H1 (cell line): Measurements from ENCODE around the gene SVEP1. TPM values are rescaled to one million over a fixed set of nuclear protein-coding genes. Genes with fewer than 3 reads are reported as not detected.

ENCODE experiments used
- CTCF ChIA-PET: fragments of 300-600 bp; sonication (Branson Sonifier 250); formaldehyde crosslinking; loops from one replicate; lab custom pipeline; 2021; ENCODE audit not compliant: partially characterized antibody; lab: Charles Lee
- POLR2A ChIA-PET: fragments of 300-600 bp; sonication (Branson Sonifier 250); formaldehyde crosslinking; loops from one replicate; lab custom pipeline; 2021; ENCODE audit warnings: inconsistent platforms; ENCODE audit not compliant: partially characterized antibody; lab: Charles Lee
- DNase-seq, 2 experiments: peaks; one replicate each; pipeline versions ENCODE4 v3.0.0 to v3.0.0-alpha.2; 2010 to 2022; ENCODE audit warnings: low spot score in 2 of 2, low read depth in 1 of 2, mixed read lengths in 1 of 2
- FAIRE-seq: peaks from 2 replicates; lab custom pipeline; 2011; peaks lifted over from hg19 to GRCh38; lab: Jason Lieb, UNC
- H2AFZ ChIP-seq: 2 replicates; pipeline ENCODE4 v1.8.1; 2012; ENCODE audit warnings: low read length, inconsistent platforms
- H2AK5ac ChIP-seq: 2 replicates; pipeline ENCODE4 v1.6.1; 2013; ENCODE audit warnings: low read depth, low read length
- H2BK120ac ChIP-seq: replicated peaks from 2 replicates; pipeline ENCODE3; 2013; ENCODE audit warnings: low read depth, low read length, inconsistent platforms
- H2BK12ac ChIP-seq: 2 replicates; pipeline ENCODE4 v1.6.1; 2013; ENCODE audit warnings: low read depth, low read length
- H2BK15ac ChIP-seq: 2 replicates; pipeline ENCODE4 v1.6.1; 2013; ENCODE audit warnings: low read length
- H2BK20ac ChIP-seq: 2 replicates; pipeline ENCODE4 v1.6.1; 2013; ENCODE audit warnings: low read length
- H2BK5ac ChIP-seq: 2 replicates; pipeline ENCODE4 v1.6.1; 2013; ENCODE audit warnings: low read depth, low read length
- H3K14ac ChIP-seq: 2 replicates; pipeline ENCODE4 v1.6.1; 2013; ENCODE audit warnings: inconsistent platforms; ENCODE audit not compliant: insufficient read length
- H3K18ac ChIP-seq: 2 replicates; pipeline ENCODE4 v1.6.1; 2013; ENCODE audit warnings: low read length; ENCODE audit errors: extremely low read depth
- H3K23ac ChIP-seq: 2 replicates; pipeline ENCODE4 v1.6.1; 2013; ENCODE audit warnings: inconsistent platforms; ENCODE audit not compliant: insufficient read length
- H3K23me2 ChIP-seq: 2 replicates; pipeline ENCODE4 v1.6.1; 2013; ENCODE audit warnings: low read depth, low read length
- H3K27ac ChIP-seq: 2 replicates; pipeline ENCODE4 v1.6.1; 2011; ENCODE audit warnings: low read depth, low read length, inconsistent platforms
- H3K27me3 ChIP-seq, 4 experiments: replicated peaks in 1 of 4; 1 replicate in 1 of 4; 2 replicates in 3 of 4; pipeline versions ENCODE4 v1.6.1 to v1.8.1; 2011 to 2013; ENCODE audit warnings: low read length in 3 of 4, mild to moderate bottlenecking in 3 of 4, inconsistent platforms in 2 of 4, mixed read lengths in 2 of 4, moderate library complexity in 1 of 4; ENCODE audit not compliant: control insufficient read depth in 3 of 4, insufficient read depth in 3 of 4; ENCODE audit errors: extremely low read depth in 1 of 4
- H3K36me3 ChIP-seq, 4 experiments: 2 replicates each; pipeline versions ENCODE4 v1.6.1 to v1.8.1; 2011 to 2013; ENCODE audit warnings: mild to moderate bottlenecking in 4 of 4, low read length in 3 of 4, moderate library complexity in 2 of 4, control low read depth in 1 of 4, inconsistent platforms in 1 of 4; ENCODE audit not compliant: insufficient read depth in 4 of 4, control insufficient read depth in 2 of 4
- H3K4ac ChIP-seq: replicated peaks from 2 replicates; pipeline ENCODE3; 2013; ENCODE audit warnings: low read length, low read depth, mixed read lengths, inconsistent platforms; ENCODE audit not compliant: insufficient read length
- H3K4me1 ChIP-seq, 4 experiments: replicated peaks in 1 of 4; 1 replicate in 1 of 4; 2 replicates in 3 of 4; pipeline versions ENCODE4 v1.6.1 to v1.8.1; 2011 to 2013; ENCODE audit warnings: low read length in 3 of 4, inconsistent platforms in 2 of 4, mixed read lengths in 1 of 4; ENCODE audit not compliant: insufficient read depth in 4 of 4, control insufficient read depth in 3 of 4
- H3K4me2 ChIP-seq, 2 experiments: 2 replicates each; pipeline versions ENCODE4 v1.6.1 to v1.8.1; 2011 to 2013; ENCODE audit warnings: low read depth in 2 of 2, low read length in 2 of 2, control low read depth in 1 of 2, inconsistent platforms in 1 of 2, mild to moderate bottlenecking in 1 of 2; ENCODE audit not compliant: insufficient read depth in 1 of 2
- H3K4me3 ChIP-seq, 4 experiments: fragments of 200-600, 300-600 bp in 1 of 4; sonication (generic), shearing (Covaris generic), sonication (Bioruptor Twin) in 1 of 4; 2 replicates each; pipeline versions ENCODE4 v1.5.1 to v1.8.1; 2011 to 2016; ENCODE audit warnings: low read length in 4 of 4, low read depth in 3 of 4, control low read depth in 2 of 4, inconsistent platforms in 2 of 4, mild to moderate bottlenecking in 2 of 4, mixed read lengths in 1 of 4, moderate library complexity in 1 of 4; ENCODE audit not compliant: insufficient read depth in 2 of 4; ENCODE audit errors: extremely low read depth in 1 of 4
- H3K56ac ChIP-seq: replicated peaks from 2 replicates; pipeline ENCODE3; 2013; ENCODE audit warnings: low read depth, mild to moderate bottlenecking, mixed read lengths, low read length, inconsistent platforms; ENCODE audit not compliant: insufficient read length
- H3K79me1 ChIP-seq: 2 replicates; pipeline ENCODE4 v1.6.1; 2013; ENCODE audit warnings: low read depth, low read length, control low read depth
- H3K79me2 ChIP-seq, 2 experiments: 2 replicates each; pipeline versions ENCODE4 v1.6.1 to v1.8.1; 2012 to 2013; ENCODE audit warnings: low read length in 2 of 2, mild to moderate bottlenecking in 2 of 2, inconsistent platforms in 1 of 2; ENCODE audit not compliant: insufficient read depth in 2 of 2, control insufficient read depth in 1 of 2
- H3K9ac ChIP-seq, 4 experiments: replicated peaks in 1 of 4; 1 replicate in 1 of 4; 2 replicates in 3 of 4; pipeline versions ENCODE4 v1.6.1 to v1.8.1; 2011 to 2013; ENCODE audit warnings: low read depth in 3 of 4, low read length in 3 of 4, control low read depth in 2 of 4, mild to moderate bottlenecking in 2 of 4, moderate library complexity in 2 of 4, inconsistent platforms in 1 of 4; ENCODE audit errors: extremely low read depth in 1 of 4
- H3K9me3 ChIP-seq, 2 experiments: 2 replicates each; pipeline versions ENCODE4 v1.6.1 to v1.8.1; 2012 to 2013; ENCODE audit warnings: mild to moderate bottlenecking in 2 of 2, moderate library complexity in 2 of 2, control low read depth in 1 of 2, inconsistent platforms in 1 of 2, low read depth in 1 of 2, low read length in 1 of 2, mixed read lengths in 1 of 2; ENCODE audit not compliant: insufficient read depth in 2 of 2
- H4K20me1 ChIP-seq, 2 experiments: replicated peaks in 1 of 2; 2 replicates each; pipeline versions ENCODE3 to v1.8.1; 2011 to 2013; ENCODE audit warnings: inconsistent platforms in 2 of 2, low read length in 2 of 2, mild to moderate bottlenecking in 1 of 2; ENCODE audit not compliant: insufficient read depth in 2 of 2, control insufficient read depth in 1 of 2
- H4K5ac ChIP-seq: 2 replicates; pipeline ENCODE4 v1.6.1; 2013; ENCODE audit warnings: low read length, low read depth, mixed read lengths, inconsistent platforms; ENCODE audit not compliant: insufficient read length
- H4K8ac ChIP-seq: 2 replicates; pipeline ENCODE4 v1.8.0; 2013; ENCODE audit warnings: mild to moderate bottlenecking, moderate library complexity, low read length, inconsistent platforms; ENCODE audit not compliant: insufficient read depth; ENCODE audit errors: extremely low read depth
- H4K91ac ChIP-seq: replicated peaks from 2 replicates; pipeline ENCODE3; 2013; ENCODE audit warnings: low read length, mixed read lengths, inconsistent platforms; ENCODE audit not compliant: insufficient read length
- ASH2L ChIP-seq: fragments of 200-600, 300-600 bp; sonication (generic); IDR thresholded peaks from one replicate; pipeline ENCODE4 v1.7.1; 2017; ENCODE audit warnings: low read length
- BACH1 ChIP-seq: IDR thresholded peaks from 2 replicates; pipeline ENCODE4 v1.6.1; 2012; ENCODE audit warnings: low read length, improper control_type of control experiment
- BCL11A ChIP-seq, 2 experiments: IDR thresholded peaks; one replicate each; pipeline ENCODE4 v1.6.1; 2011; ENCODE audit warnings: low read depth in 2 of 2, low read length in 2 of 2, mild to moderate bottlenecking in 2 of 2
- CBX8 ChIP-seq: fragments of 300-800, 300-1000 bp; sonication (generic); IDR thresholded peaks from 2 replicates; pipeline ENCODE4 v1.7.1; 2016; ENCODE audit warnings: low read depth, low read length, borderline replicate concordance
- CEBPB ChIP-seq: IDR thresholded peaks from 2 replicates; pipeline ENCODE4 v1.6.1; 2012; ENCODE audit warnings: low read depth, low read length
- NANOG ChIP-seq: IDR thresholded peaks from 2 replicates; pipeline ENCODE4 v1.6.1; 2011; ENCODE audit warnings: low read length, low read depth, mild to moderate bottlenecking, inconsistent platforms; ENCODE audit not compliant: insufficient read depth, poor library complexity, severe bottlenecking
- POU5F1 ChIP-seq: IDR thresholded peaks from 2 replicates; pipeline ENCODE4 v1.6.1; 2011; ENCODE audit warnings: low read depth, mild to moderate bottlenecking, low read length, moderate library complexity
- SIRT6 ChIP-seq: IDR thresholded peaks from one replicate; pipeline ENCODE4 v1.7.1; 2012; ENCODE audit warnings: low read length, inconsistent platforms
- ZNF274 ChIP-seq: IDR thresholded peaks from 2 replicates; pipeline ENCODE4 v1.7.0; 2012; ENCODE audit warnings: low read length, borderline replicate concordance; ENCODE audit errors: extremely low read depth
- WGBS, 2 experiments: shearing (Covaris generic) in 1 of 2; methylation state at CpG; one replicate each; pipeline versions ENCODE4 v1.1.6 to v1.1.7; 2013 to 2015; ENCODE audit warnings: low lambda C conversion rate in 2 of 2, mixed read lengths in 2 of 2, inconsistent platforms in 1 of 2, low coverage in 1 of 2, missing lambda C conversion rate in 1 of 2; ENCODE audit not compliant: insufficient replicate concordance in 2 of 2, insufficient coverage in 1 of 2, insufficient read length in 1 of 2; ENCODE audit errors: extremely low coverage in 1 of 2, missing lambda C conversion rate in 1 of 2; 5-methylcytosine and 5-hydroxymethylcytosine counted together
- polyA plus RNA-seq, 7 experiments: library from polyadenylated mRNA; depleted of rRNA in 3 of 7; stranded (reverse) in 5 of 7; unstranded in 2 of 7; fragments of >200 nt in 5 of 7; fragments of 200-250 nt in 2 of 7; gene quantifications; 1 replicate in 5 of 7; 2 replicates in 1 of 7; 4 replicates in 1 of 7; pipeline versions ENCODE4 v1.2.1 to v1.2.3, GENCODE V29; 2011 to 2013; ENCODE audit warnings: missing spikeins in 2 of 7, mixed read lengths in 2 of 7
- total RNA-seq: library from RNA; stranded (reverse); fragmentation: NEBNext Ultra II Directional; extraction: Animal tissue kit (Norgen Biotek cat#: 25700); gene quantifications from 2 replicates; pipeline ENCODE4 v1.2.1, GENCODE V29; 2021
- TF ChIP-seq, protein P1 (sequence below): IDR thresholded peaks from 2 replicates; pipeline ENCODE4 v1.6.1; 2012; ENCODE audit warnings: low read length, inconsistent platforms

Gene SVEP1
- total and polyA plus RNA-seq, 2 of the 8 experiments (the other 6 are each of a cell fraction or from before 2014, with no cell fraction given): 0.11 to 0.37 TPM

DNA sequence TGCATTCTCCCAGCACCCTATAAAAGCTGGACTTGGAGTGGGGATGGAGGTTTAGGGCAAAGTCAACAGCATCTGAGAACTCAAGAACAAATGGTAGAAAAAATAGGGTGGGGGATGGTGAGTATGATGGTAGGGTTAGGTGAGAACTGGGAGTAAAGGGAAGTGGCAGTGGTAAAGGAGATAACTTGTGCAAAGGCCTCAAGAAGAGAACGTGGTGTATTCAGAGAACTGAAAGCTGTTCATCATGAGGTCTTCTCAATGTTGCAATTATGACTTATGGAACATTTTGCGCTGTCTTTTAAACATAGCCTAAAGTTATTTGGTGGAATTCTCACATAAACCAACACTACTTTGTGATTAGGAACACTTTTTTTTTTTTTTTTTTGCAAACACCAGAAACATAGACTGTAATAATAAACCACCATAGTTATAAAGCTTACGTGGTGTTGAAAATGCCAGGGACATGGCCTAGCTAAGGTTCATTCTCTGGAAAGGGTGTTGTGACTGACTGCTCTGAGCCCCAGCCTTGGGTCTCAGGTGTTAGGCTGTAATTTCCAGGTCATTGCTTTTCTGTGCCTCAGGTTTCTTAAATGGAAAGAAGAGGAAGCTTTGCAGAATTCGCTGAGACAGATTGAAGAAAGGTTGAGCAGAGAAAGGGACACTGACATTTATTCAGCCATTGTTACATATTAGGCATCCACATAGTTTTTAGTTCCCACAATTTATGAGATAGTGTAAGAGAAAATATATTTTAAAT lies 222.7 kb downstream of the SVEP1 start:
- FAIRE-seq (no peak), DNase-seq (no peak)
- Histone ChIP-seq H3K23ac (no peak overlapping the region), H3K27me3 (no peaks in the 10 kb centered on the region), H4K91ac (no peak overlapping the region), H2BK12ac (no peak overlapping the region), H3K4me2 (no peak overlapping the region), H2BK120ac (no peak overlapping the region), H3K4ac (no peak overlapping the region), H3K9me3 (no peaks in the 10 kb centered on the region), H3K36me3 (no peaks in the 10 kb centered on the region), H4K8ac (no peak overlapping the region), H3K79me2 (no peaks in the 10 kb centered on the region), H3K18ac (no peak overlapping the region), H3K79me1 (no peaks in the 10 kb centered on the region), H3K9ac (no peak overlapping the region), H2BK20ac (no peak overlapping the region), H3K4me3 (no peak overlapping the region), H3K23me2 (no peaks in the 10 kb centered on the region), H2AK5ac (no peak overlapping the region), H2BK5ac (no peak overlapping the region), H4K20me1 (no peaks in the 10 kb centered on the region), H4K5ac (no peak overlapping the region), H3K4me1 (no peaks in the 10 kb centered on the region), H3K56ac (no peak overlapping the region), H3K14ac (no peak overlapping the region), H2BK15ac (no peak overlapping the region), H3K27ac (no peak overlapping the region), H2AFZ (no peak overlapping the region)
- CTCF ChIA-PET: interaction anchor here (0.6 to 2.0 kb wide), 3 partner anchors 16 to 1847 kb away, joined by 3 to 11 read pairs (median 3); no protein-coding TSS in a partner anchor
- 88% methylated on average over 4 of the region's 4 CpGs; no CpG with 5 or more reads in 1 of the 2 experiments for WGBS, 2 experiments
- POLR2A ChIA-PET: no interaction called here
- no peak for TF ChIP-seq ASH2L
- TF ChIP-seq NANOG: no peak
- no peak for TF ChIP-seq SIRT6
- no peak for TF ChIP-seq BCL11A (IDR thresholded peaks at IDR 0.05; ENCODE audit: low read depth in 2 of 2, low read length in 2 of 2)
- no peak for TF ChIP-seq CEBPB
- no peak for TF ChIP-seq POU5F1
- TF ChIP-seq CBX8: no peak
- TF ChIP-seq, protein P1, sequence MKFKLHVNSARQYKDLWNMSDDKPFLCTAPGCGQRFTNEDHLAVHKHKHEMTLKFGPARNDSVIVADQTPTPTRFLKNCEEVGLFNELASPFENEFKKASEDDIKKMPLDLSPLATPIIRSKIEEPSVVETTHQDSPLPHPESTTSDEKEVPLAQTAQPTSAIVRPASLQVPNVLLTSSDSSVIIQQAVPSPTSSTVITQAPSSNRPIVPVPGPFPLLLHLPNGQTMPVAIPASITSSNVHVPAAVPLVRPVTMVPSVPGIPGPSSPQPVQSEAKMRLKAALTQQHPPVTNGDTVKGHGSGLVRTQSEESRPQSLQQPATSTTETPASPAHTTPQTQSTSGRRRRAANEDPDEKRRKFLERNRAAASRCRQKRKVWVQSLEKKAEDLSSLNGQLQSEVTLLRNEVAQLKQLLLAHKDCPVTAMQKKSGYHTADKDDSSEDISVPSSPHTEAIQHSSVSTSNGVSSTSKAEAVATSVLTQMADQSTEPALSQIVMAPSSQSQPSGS: no peak
- no peak for TF ChIP-seq BACH1
- TF ChIP-seq ZNF274: no peak
